Bronchial epithelial cell (primary cell): ENCODE results near the gene TLX3. TPM values are rescaled to one million over a fixed set of nuclear protein-coding genes. Genes with fewer than 3 reads are reported as not detected.
"Not testable (repeated sequence)": the region's sequence is repeated elsewhere in the genome, so short reads cannot be mapped to it uniquely, and the experiment has no call there.

Source experiments
- DNase-seq: peaks from one replicate; pipeline ENCODE4 v3.0.0-alpha.2; 2010; ENCODE audit warnings: low read depth
- FAIRE-seq: peaks from 2 replicates; lab custom pipeline; 2011; peaks lifted over from hg19 to GRCh38; lab: Jason Lieb, UNC
- H3K27me3 ChIP-seq: 2 replicates; pipeline ENCODE4 v1.5.1; 2011; ENCODE audit warnings: low read length; ENCODE audit not compliant: control insufficient read depth, insufficient read depth
- H3K36me3 ChIP-seq: 2 replicates; pipeline ENCODE4 v1.5.1; 2011; ENCODE audit warnings: low read length; ENCODE audit not compliant: control insufficient read depth, insufficient read depth
- H3K4me3 ChIP-seq: 2 replicates; pipeline ENCODE4 v1.5.1; 2011; ENCODE audit warnings: mild to moderate bottlenecking, low read depth, low read length, control low read depth
- CTCF ChIP-seq: IDR thresholded peaks from 2 replicates; pipeline ENCODE4 v1.5.1; 2011; ENCODE audit warnings: mild to moderate bottlenecking, moderate library complexity, low read length, control low read depth, inconsistent platforms; ENCODE audit not compliant: insufficient read depth, severe bottlenecking
- total RNA-seq: library from RNA; depleted of rRNA; stranded (reverse); fragments of >200 nt; gene quantifications from 2 replicates; pipeline ENCODE4 v1.2.1, GENCODE V29; 2014

The TLX3 gene
- total RNA-seq, 1 donor from 2014 or later: not detected

DNA sequence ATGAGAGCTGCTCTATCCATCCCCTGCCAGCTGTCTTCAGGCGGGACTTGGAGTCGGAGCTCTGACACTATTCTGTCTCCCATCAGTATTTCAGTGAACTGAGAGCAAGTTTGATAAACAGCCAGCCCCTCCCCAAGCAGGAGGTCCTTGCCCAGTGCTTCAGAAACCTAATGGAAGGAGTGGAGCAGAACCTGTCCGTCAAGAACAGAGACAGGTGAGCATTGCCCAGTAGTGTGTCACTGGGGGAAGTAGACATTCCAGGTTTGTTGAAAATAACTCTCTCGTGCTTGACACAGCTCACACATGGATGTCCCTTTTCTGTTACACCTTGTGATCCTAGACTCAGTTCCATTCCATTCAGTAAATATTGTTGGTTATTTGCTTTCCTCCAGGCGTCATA is 13.2 kb upstream of the TLX3 start:
- no peaks in the 10 kb centered on the region for H3K36me3 ChIP-seq
- TF ChIP-seq CTCF: no peak
- FAIRE-seq (no peak), DNase-seq (peak; percentile 24)
- no peaks in the 10 kb centered on the region for H3K27me3 ChIP-seq
- H3K4me3 ChIP-seq: no peak overlapping the region

GRCh38 chr5:171297941-171298340 is 11.1 kb upstream of the TLX3 start:
- H3K27me3 ChIP-seq, DNase-seq, H3K4me3 ChIP-seq, H3K36me3 ChIP-seq, FAIRE-seq: not testable (repeated sequence)

DNA sequence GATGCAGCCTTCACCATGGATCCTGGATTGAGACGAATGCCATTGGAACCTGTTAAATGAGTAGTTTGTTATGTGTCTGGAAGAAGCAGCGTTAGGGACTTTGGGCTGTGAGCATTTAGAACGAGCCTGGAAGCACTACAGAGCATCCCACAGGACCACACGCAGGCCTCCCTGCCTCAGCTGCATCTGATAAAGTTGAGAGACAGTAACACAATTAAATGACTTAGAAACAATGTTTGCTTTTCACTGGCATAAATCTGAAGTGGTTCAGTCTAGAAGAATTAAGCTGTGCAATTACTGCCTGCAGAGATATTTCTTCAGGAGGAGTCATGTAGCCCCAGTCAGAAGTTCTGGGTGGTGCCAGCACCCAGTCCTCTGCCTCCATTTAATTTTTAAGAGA is 9.8 kb upstream of the TLX3 start:
- no peak for DNase-seq
- H3K27me3 ChIP-seq: peaks cover 2% of the 10 kb centered on the region
- H3K36me3 ChIP-seq: no peaks in the 10 kb centered on the region
- TF ChIP-seq CTCF: no peak
- no peak for FAIRE-seq
- no peak overlapping the region for H3K4me3 ChIP-seq

DNA sequence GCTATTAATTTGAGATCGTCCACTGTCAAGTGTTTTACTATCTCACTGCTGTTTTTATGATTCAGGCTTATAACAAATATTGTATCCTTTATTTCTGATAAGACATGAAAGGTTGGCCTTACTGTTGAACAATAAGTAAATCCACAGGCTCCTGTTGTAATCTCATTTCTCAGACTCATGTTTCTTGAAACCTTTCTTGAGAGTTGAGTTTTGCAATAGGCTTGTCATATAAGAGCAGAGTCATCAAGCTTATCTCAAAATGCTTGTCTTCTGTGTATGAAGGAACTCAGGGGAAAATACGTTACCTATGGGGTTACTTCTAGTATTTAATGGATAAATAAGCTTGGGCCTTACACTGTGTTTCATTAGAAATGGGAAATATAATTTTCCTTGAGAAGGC is 9.2 kb upstream of the TLX3 start:
- FAIRE-seq: no peak
- no peak for TF ChIP-seq CTCF
- Histone ChIP-seq H3K36me3 (no peaks in the 10 kb centered on the region), H3K4me3 (no peak overlapping the region), H3K27me3 (peaks cover 6% of the 10 kb centered on the region)
- DNase-seq: peak; percentile 24

GRCh38 chr5:171300358-171300757 is 8.7 kb upstream of the TLX3 start:
- FAIRE-seq (no peak), DNase-seq (no peak)
- no peaks in the 10 kb centered on the region for H3K36me3 ChIP-seq
- no peak for TF ChIP-seq CTCF
- H3K4me3 ChIP-seq: no peak overlapping the region
- H3K27me3 ChIP-seq: peaks cover 9% of the 10 kb centered on the region

DNA sequence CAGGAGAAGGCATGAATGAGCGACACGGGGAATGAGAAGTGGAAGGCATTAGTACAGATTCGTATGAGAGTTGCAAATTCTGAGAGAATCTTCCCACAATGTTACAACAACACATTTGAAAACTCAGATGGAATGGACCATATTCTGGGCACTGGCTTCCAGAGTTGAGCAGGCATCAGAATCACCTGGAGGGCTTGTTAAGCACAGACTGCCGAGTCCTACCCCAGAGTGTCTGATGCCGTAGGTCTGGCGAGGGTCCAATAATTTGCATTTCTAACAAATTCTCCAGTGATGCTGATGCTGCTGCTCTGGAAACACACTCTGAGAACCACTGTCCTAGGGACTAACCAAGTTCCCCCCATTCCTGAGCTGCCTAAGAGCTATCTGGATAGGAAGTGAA is 2.9 kb upstream of the TLX3 start:
- peaks cover 56% of the 10 kb centered on the region for H3K27me3 ChIP-seq
- DNase-seq (no peak), FAIRE-seq (no peak)
- TF ChIP-seq CTCF: no peak
- no peaks in the 10 kb centered on the region for H3K36me3 ChIP-seq
- H3K4me3 ChIP-seq: no peak overlapping the region
